HL-60 (cell line): Measurements from ENCODE around the gene CA5B.

Source experiments
- DNase-seq, 2 experiments: peaks; one replicate each; pipeline ENCODE4 v3.0.0-alpha.2; 2010 to 2020; ENCODE audit warnings: low read depth in 1 of 2, low spot score in 1 of 2
- H3K27ac ChIP-seq: fragments of 250-450 bp; sonication (Bioruptor Pico); replicated peaks from 2 replicates; pipeline ENCODE4 v1.5.1; 2020; ENCODE audit warnings: mild to moderate bottlenecking, moderate library complexity
- H3K27me3 ChIP-seq: fragments of 250-450 bp; sonication (Bioruptor Pico); 2 replicates; pipeline ENCODE4 v1.5.1; 2021; ENCODE audit warnings: mild to moderate bottlenecking, moderate library complexity; ENCODE audit not compliant: insufficient read depth, poor library complexity, severe bottlenecking
- H3K4me3 ChIP-seq: replicated peaks from 2 replicates; pipeline ENCODE4 v1.5.1; 2011; ENCODE audit warnings: mild to moderate bottlenecking, control low read depth, low read length; ENCODE audit not compliant: insufficient read depth
- CTCF ChIP-seq: IDR thresholded peaks from one replicate; pipeline ENCODE4 v1.5.1; 2011; ENCODE audit warnings: low read length, control low read depth, inconsistent platforms; ENCODE audit not compliant: insufficient read depth
- GABPA ChIP-seq: IDR thresholded peaks from 2 replicates; pipeline ENCODE4 v1.6.1; 2012; ENCODE audit warnings: low read depth
- POLR2AphosphoS5 ChIP-seq: IDR thresholded peaks from 2 replicates; pipeline ENCODE4 v1.6.1; 2012; ENCODE audit warnings: low read depth
- REST ChIP-seq: IDR thresholded peaks from 2 replicates; pipeline ENCODE4 v1.6.1; 2012; ENCODE audit warnings: low read depth; ENCODE audit not compliant: insufficient replicate concordance
- SPI1 ChIP-seq: IDR thresholded peaks from 2 replicates; pipeline ENCODE4 v1.6.1; 2012; ENCODE audit warnings: low read depth, mild to moderate bottlenecking, borderline replicate concordance

Gene CA5B

GRCh38 chrX:15797707-15798106 lies 59.6 kb downstream of the CA5B start:
- no peaks in the 10 kb centered on the region for H3K27me3 ChIP-seq
- H3K4me3 ChIP-seq: no peak overlapping the region
- no peak for TF ChIP-seq SPI1
- TF ChIP-seq CTCF: no peak
- TF ChIP-seq POLR2AphosphoS5: no peak
- TF ChIP-seq GABPA: no peak
- no peak for TF ChIP-seq REST
- H3K27ac ChIP-seq: no peak overlapping the region
- DNase-seq: no peak

- no peaks in the 10 kb centered on the region for H3K27me3 ChIP-seq
- H3K4me3 ChIP-seq: no peak overlapping the region
- H3K27ac ChIP-seq: no peak overlapping the region
- no peak for DNase-seq
- TF ChIP-seq GABPA (no peak), REST (no peak), POLR2AphosphoS5 (no peak), SPI1 (peak; percentile 81; the same call in 1 of the 2 replicates)
Measured at GRCh38 chrX:15804563-15804962, 66.5 kb downstream of the CA5B start.

GRCh38 chrX:15808254-15808653 lies 70.2 kb downstream of the CA5B start:
- no peak for DNase-seq
- Histone ChIP-seq H3K27me3 (no peaks in the 10 kb centered on the region), H3K27ac (no peak overlapping the region), H3K4me3 (no peak overlapping the region)
- no peak for TF ChIP-seq SPI1
- no peak for TF ChIP-seq CTCF
- TF ChIP-seq GABPA: no peak
- TF ChIP-seq POLR2AphosphoS5: no peak
- no peak for TF ChIP-seq REST
